ENCODE data around the gene PDE8B.
A peak's percentile ranks its signal among the peaks of the same experiment; 100 is the strongest.

PDE8B gene

DNA sequence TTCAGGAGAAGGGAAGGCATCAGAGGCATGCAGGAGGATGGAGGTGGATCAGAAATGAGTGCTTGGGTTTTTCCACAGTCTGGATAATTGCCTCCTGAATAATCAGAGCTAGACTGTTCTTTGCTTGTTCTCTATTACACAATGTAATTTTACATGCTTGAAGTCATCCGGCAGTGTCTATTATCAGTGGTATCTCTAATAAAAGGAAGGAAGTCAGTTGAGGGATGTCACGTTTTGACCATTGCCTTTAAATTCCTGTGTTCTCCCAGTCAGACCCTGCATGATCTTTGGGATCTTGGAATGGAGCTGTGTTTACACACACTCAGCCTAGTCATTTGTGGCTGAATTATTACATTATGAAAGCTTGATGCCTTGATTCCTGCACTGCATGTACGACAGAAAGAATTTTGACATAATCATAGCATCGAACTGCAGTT lies 91.0 kb downstream of the PDE8B start:
- no peak overlapping the region for H3K23ac ChIP-seq (ENCODE audit: low read length)
- H3K4ac ChIP-seq (ENCODE audit: low read depth, low read length) = no peak overlapping the region
- H3K4me1 ChIP-seq (ENCODE audit: control insufficient read depth in 1 of 2, insufficient read depth in 2 of 2, low read length in 2 of 2) = no peaks in the 10 kb centered on the region
- no peaks in the 10 kb centered on the region for H3K9me3 ChIP-seq (ENCODE audit: insufficient read depth, low read depth, low read length)
- no peak overlapping the region for H3K4me3 ChIP-seq (ENCODE audit: low read depth, low read length)
- no peak overlapping the region for H2AK5ac ChIP-seq (ENCODE audit: low read length)
- H2BK5ac ChIP-seq (ENCODE audit: low read depth, low read length, poor library complexity) = no peak overlapping the region
- H3K9ac ChIP-seq (ENCODE audit: low read length) = no peak overlapping the region
- no peaks in the 10 kb centered on the region for H3K79me2 ChIP-seq (ENCODE audit: control insufficient read depth, insufficient read depth, low read length, poor library complexity)
- H4K91ac ChIP-seq (ENCODE audit: low read depth, low read length) = no peak overlapping the region
- H2AFZ ChIP-seq (ENCODE audit: insufficient read depth, low read length, poor library complexity) = no peak overlapping the region
- no peak overlapping the region for H4K12ac ChIP-seq (ENCODE audit: low read depth, low read length)
- no peak overlapping the region for H3K14ac ChIP-seq (ENCODE audit: low read length)
- H3K36me3 ChIP-seq (ENCODE audit: control insufficient read depth in 1 of 2, insufficient read depth in 2 of 2, low read length in 2 of 2) = no peaks in the 10 kb centered on the region
- no peak overlapping the region for H4K8ac ChIP-seq (ENCODE audit: low read depth, low read length)
- DNase-seq = peak; percentile 15 to 87
- no peak overlapping the region for H2BK12ac ChIP-seq (ENCODE audit: low read length)
- WGBS (ENCODE audit: extremely low coverage, insufficient coverage, insufficient read length) = no CpG with 5 or more reads among the region's 4 CpGs
- H3K18ac ChIP-seq (ENCODE audit: low read length) = no peak overlapping the region
- no peak overlapping the region for H3K4me2 ChIP-seq (ENCODE audit: low read length)
- H3K27ac ChIP-seq (ENCODE audit: low read depth, low read length) = no peak overlapping the region
- H2BK120ac ChIP-seq (ENCODE audit: insufficient read depth, low read length, poor library complexity) = no peak overlapping the region
- H3K79me1 ChIP-seq (ENCODE audit: low read length) = no peaks in the 10 kb centered on the region
- H3K27me3 ChIP-seq (ENCODE audit: insufficient read depth, low read length) = no peaks in the 10 kb centered on the region

GRCh38 chr5:77302247-77302646 lies 91.8 kb downstream of the PDE8B start:
- Histone ChIP-seq H3K4me3 (ENCODE audit: low read depth, low read length) (no peak overlapping the region), H3K27ac (ENCODE audit: low read depth, low read length) (no peak overlapping the region), H3K79me1 (ENCODE audit: low read length) (no peaks in the 10 kb centered on the region), H4K91ac (ENCODE audit: low read depth, low read length) (no peak overlapping the region), H3K4ac (ENCODE audit: low read depth, low read length) (no peak overlapping the region), H3K36me3 (ENCODE audit: control insufficient read depth in 1 of 2, insufficient read depth in 2 of 2, low read length in 2 of 2) (no peaks in the 10 kb centered on the region), H2BK12ac (ENCODE audit: low read length) (no peak overlapping the region), H3K4me1 (ENCODE audit: control insufficient read depth in 1 of 2, insufficient read depth in 2 of 2, low read length in 2 of 2) (no peaks in the 10 kb centered on the region), H4K8ac (ENCODE audit: low read depth, low read length) (no peak overlapping the region), H3K14ac (ENCODE audit: low read length) (no peak overlapping the region), H2AK5ac (ENCODE audit: low read length) (no peak overlapping the region), H4K12ac (ENCODE audit: low read depth, low read length) (no peak overlapping the region), H3K27me3 (ENCODE audit: insufficient read depth, low read length) (no peaks in the 10 kb centered on the region), H2AFZ (ENCODE audit: insufficient read depth, low read length, poor library complexity) (no peak overlapping the region), H3K4me2 (ENCODE audit: low read length) (no peak overlapping the region), H3K9me3 (ENCODE audit: insufficient read depth, low read depth, low read length) (no peaks in the 10 kb centered on the region), H3K79me2 (ENCODE audit: control insufficient read depth, insufficient read depth, low read length, poor library complexity) (no peaks in the 10 kb centered on the region), H3K23ac (ENCODE audit: low read length) (no peak overlapping the region), H3K9ac (ENCODE audit: low read length) (no peak overlapping the region), H2BK5ac (ENCODE audit: low read depth, low read length, poor library complexity) (no peak overlapping the region), H2BK120ac (ENCODE audit: insufficient read depth, low read length, poor library complexity) (no peak overlapping the region), H3K18ac (ENCODE audit: low read length) (no peak overlapping the region)
- DNase-seq = no peak
- WGBS (ENCODE audit: extremely low coverage, insufficient coverage, insufficient read length) = no CpG with 5 or more reads among the region's 5 CpGs

- no peaks in the 10 kb centered on the region for H3K9me3 ChIP-seq (ENCODE audit: insufficient read depth, low read depth, low read length)
- no peaks in the 10 kb centered on the region for H3K79me1 ChIP-seq (ENCODE audit: low read length)
- H3K14ac ChIP-seq (ENCODE audit: low read length) = no peak overlapping the region
- no peak overlapping the region for H3K9ac ChIP-seq (ENCODE audit: low read length)
- H3K4me3 ChIP-seq (ENCODE audit: low read depth, low read length) = no peak overlapping the region
- H3K27me3 ChIP-seq (ENCODE audit: insufficient read depth, low read length) = no peaks in the 10 kb centered on the region
- H4K12ac ChIP-seq (ENCODE audit: low read depth, low read length) = no peak overlapping the region
- H2AK5ac ChIP-seq (ENCODE audit: low read length) = no peak overlapping the region
- no peak overlapping the region for H2BK120ac ChIP-seq (ENCODE audit: insufficient read depth, low read length, poor library complexity)
- H3K23ac ChIP-seq (ENCODE audit: low read length) = no peak overlapping the region
- H4K8ac ChIP-seq (ENCODE audit: low read depth, low read length) = no peak overlapping the region
- H3K27ac ChIP-seq (ENCODE audit: low read depth, low read length) = no peak overlapping the region
- H3K79me2 ChIP-seq (ENCODE audit: control insufficient read depth, insufficient read depth, low read length, poor library complexity) = no peaks in the 10 kb centered on the region
- WGBS (ENCODE audit: extremely low coverage, insufficient coverage, insufficient read length) = no CpG with 5 or more reads among the region's 3 CpGs
- H4K91ac ChIP-seq (ENCODE audit: low read depth, low read length) = no peak overlapping the region
- no peak overlapping the region for H2AFZ ChIP-seq (ENCODE audit: insufficient read depth, low read length, poor library complexity)
- H2BK12ac ChIP-seq (ENCODE audit: low read length) = no peak overlapping the region
- DNase-seq = no peak
- H3K4me1 ChIP-seq (ENCODE audit: control insufficient read depth in 1 of 2, insufficient read depth in 2 of 2, low read length in 2 of 2) = no peaks in the 10 kb centered on the region
- H3K4me2 ChIP-seq (ENCODE audit: low read length) = no peak overlapping the region
- H3K36me3 ChIP-seq (ENCODE audit: control insufficient read depth in 1 of 2, insufficient read depth in 2 of 2, low read length in 2 of 2) = no peaks in the 10 kb centered on the region
- H2BK5ac ChIP-seq (ENCODE audit: low read depth, low read length, poor library complexity) = no peak overlapping the region
- no peak overlapping the region for H3K18ac ChIP-seq (ENCODE audit: low read length)
- H3K4ac ChIP-seq (ENCODE audit: low read depth, low read length) = no peak overlapping the region
These were observed 92.2 kb downstream of the PDE8B start for GRCh38 chr5:77302653-77303052.

GRCh38 chr5:77304388-77304787 lies 93.9 kb downstream of the PDE8B start:
- no CpG with 5 or more reads among the region's 1 CpG for WGBS (ENCODE audit: extremely low coverage, insufficient coverage, insufficient read length)
- Histone ChIP-seq H2AK5ac (ENCODE audit: low read length) (no peak overlapping the region), H3K4me3 (ENCODE audit: low read depth, low read length) (no peak overlapping the region)

More at GRCh38 chr5:77304388-77304787, 93.9 kb downstream of the PDE8B start:
- Histone ChIP-seq H3K27me3 (ENCODE audit: insufficient read depth, low read length) (no peaks in the 10 kb centered on the region), H3K18ac (ENCODE audit: low read length) (no peak overlapping the region), H3K9ac (ENCODE audit: low read length) (no peak overlapping the region), H4K12ac (ENCODE audit: low read depth, low read length) (no peak overlapping the region), H2BK120ac (ENCODE audit: insufficient read depth, low read length, poor library complexity) (no peak overlapping the region), H3K79me2 (ENCODE audit: control insufficient read depth, insufficient read depth, low read length, poor library complexity) (no peaks in the 10 kb centered on the region), H3K14ac (ENCODE audit: low read length) (no peak overlapping the region), H3K36me3 (ENCODE audit: control insufficient read depth in 1 of 2, insufficient read depth in 2 of 2, low read length in 2 of 2) (no peaks in the 10 kb centered on the region), H3K4me1 (ENCODE audit: control insufficient read depth in 1 of 2, insufficient read depth in 2 of 2, low read length in 2 of 2) (peaks cover 0 to 2% of the 10 kb centered on the region in 2 experiments), H2AFZ (ENCODE audit: insufficient read depth, low read length, poor library complexity) (no peak overlapping the region), H4K8ac (ENCODE audit: low read depth, low read length) (no peak overlapping the region), H3K9me3 (ENCODE audit: insufficient read depth, low read depth, low read length) (peaks cover 3% of the 10 kb centered on the region), H3K4me2 (ENCODE audit: low read length) (no peak overlapping the region), H4K91ac (ENCODE audit: low read depth, low read length) (no peak overlapping the region), H3K79me1 (ENCODE audit: low read length) (no peaks in the 10 kb centered on the region), H2BK5ac (ENCODE audit: low read depth, low read length, poor library complexity) (no peak overlapping the region), H3K4ac (ENCODE audit: low read depth, low read length) (no peak overlapping the region), H3K23ac (ENCODE audit: low read length) (no peak overlapping the region), H2BK12ac (ENCODE audit: low read length) (no peak overlapping the region), H3K27ac (ENCODE audit: low read depth, low read length) (no peak overlapping the region)
- no peak for DNase-seq

Data from trophoblast cell (in vitro differentiated cells and primary cell).